Measurements from ENCODE around the gene ENPP6.

Gene ENPP6

GRCh38 chr4:184217634-184218033 is at the start of gene ENPP6:
ENPP6 (minus strand) TSS chr4:184217873; CDS start chr4:184217819, 54 bp downstream.
- FAIRE-seq: no peak

- FAIRE-seq: no peak
Measured at GRCh38 chr4:184267206-184267608, 49.5 kb upstream of the ENPP6 start.

- FAIRE-seq: no peak
Measured at GRCh38 chr4:184265546-184266351, 48.1 kb upstream of the ENPP6 start.

- no peak for FAIRE-seq
Measured at GRCh38 chr4:184263910-184264732, 46.4 kb upstream of the ENPP6 start.

- FAIRE-seq: no peak
Measured at GRCh38 chr4:184263461-184263860, 45.8 kb upstream of the ENPP6 start.

- FAIRE-seq: no peak
Measured at GRCh38 chr4:184262901-184263300, 45.2 kb upstream of the ENPP6 start.

GRCh38 chr4:184261246-184261645 is 43.6 kb upstream of the ENPP6 start:
- no peak for FAIRE-seq

- no peak for FAIRE-seq
Measured at GRCh38 chr4:184259866-184260265, 42.2 kb upstream of the ENPP6 start.

GRCh38 chr4:184259081-184259480 is 41.4 kb upstream of the ENPP6 start:
- FAIRE-seq: no peak

- FAIRE-seq: no peak
Measured at GRCh38 chr4:184255871-184256642, 38.4 kb upstream of the ENPP6 start.

GRCh38 chr4:184255361-184255760 is 37.7 kb upstream of the ENPP6 start:
- FAIRE-seq: no peak

- no peak for FAIRE-seq
Measured at GRCh38 chr4:184253072-184253420, 35.4 kb upstream of the ENPP6 start.

- no peak for FAIRE-seq
Measured at GRCh38 chr4:184252136-184253071, 34.7 kb upstream of the ENPP6 start.

- FAIRE-seq: no peak
Measured at GRCh38 chr4:184251670-184251980, 34.0 kb upstream of the ENPP6 start.

GRCh38 chr4:184250795-184251669 is 33.4 kb upstream of the ENPP6 start:
- peak; percentile 82 for FAIRE-seq

- no peak for FAIRE-seq
Measured at GRCh38 chr4:184248216-184248615, 30.5 kb upstream of the ENPP6 start.

- FAIRE-seq: no peak
Measured at GRCh38 chr4:184247421-184247820, 29.7 kb upstream of the ENPP6 start.

GRCh38 chr4:184246426-184246825 is 28.8 kb upstream of the ENPP6 start:
- FAIRE-seq: no peak

GRCh38 chr4:184238072-184238745 is 20.5 kb upstream of the ENPP6 start:
- FAIRE-seq: no peak

- FAIRE-seq: no peak
Measured at GRCh38 chr4:184237612-184238011, 19.9 kb upstream of the ENPP6 start.

GRCh38 chr4:184235526-184235925 is 17.9 kb upstream of the ENPP6 start:
- no peak for FAIRE-seq
